HL-60 (cell line): ENCODE data around the gene NF1.

Source experiments
- GABPA ChIP-seq: IDR thresholded peaks from 2 replicates; pipeline ENCODE4 v1.6.1; 2012; ENCODE audit warnings: low read depth
- REST ChIP-seq: IDR thresholded peaks from 2 replicates; pipeline ENCODE4 v1.6.1; 2012; ENCODE audit warnings: low read depth; ENCODE audit not compliant: insufficient replicate concordance
- TF ChIP-seq, protein P1 (sequence below): IDR thresholded peaks from one replicate; pipeline ENCODE4 v1.5.1; 2011; ENCODE audit warnings: low read length, control low read depth, inconsistent platforms; ENCODE audit not compliant: insufficient read depth

DNA sequence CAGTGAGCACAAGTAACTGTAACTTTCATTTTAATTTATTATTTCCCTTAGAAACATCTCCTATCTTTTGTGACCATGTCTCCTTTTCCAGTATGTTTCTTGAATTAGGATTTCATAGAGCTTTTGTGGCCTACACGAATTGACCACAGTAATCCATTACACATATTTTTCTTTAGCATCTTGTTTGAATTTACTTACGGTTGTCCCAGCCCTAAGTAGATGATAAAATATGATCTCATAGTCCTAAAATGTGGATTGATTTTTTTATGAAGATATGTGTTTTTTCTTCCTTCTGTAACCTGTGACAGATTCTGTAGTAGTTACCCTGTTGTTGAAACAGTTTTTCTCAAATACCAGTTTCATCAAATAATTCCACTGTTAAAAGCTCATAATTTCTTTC is 61.5 kb downstream of the NF1 start:
- TF ChIP-seq, protein P1, sequence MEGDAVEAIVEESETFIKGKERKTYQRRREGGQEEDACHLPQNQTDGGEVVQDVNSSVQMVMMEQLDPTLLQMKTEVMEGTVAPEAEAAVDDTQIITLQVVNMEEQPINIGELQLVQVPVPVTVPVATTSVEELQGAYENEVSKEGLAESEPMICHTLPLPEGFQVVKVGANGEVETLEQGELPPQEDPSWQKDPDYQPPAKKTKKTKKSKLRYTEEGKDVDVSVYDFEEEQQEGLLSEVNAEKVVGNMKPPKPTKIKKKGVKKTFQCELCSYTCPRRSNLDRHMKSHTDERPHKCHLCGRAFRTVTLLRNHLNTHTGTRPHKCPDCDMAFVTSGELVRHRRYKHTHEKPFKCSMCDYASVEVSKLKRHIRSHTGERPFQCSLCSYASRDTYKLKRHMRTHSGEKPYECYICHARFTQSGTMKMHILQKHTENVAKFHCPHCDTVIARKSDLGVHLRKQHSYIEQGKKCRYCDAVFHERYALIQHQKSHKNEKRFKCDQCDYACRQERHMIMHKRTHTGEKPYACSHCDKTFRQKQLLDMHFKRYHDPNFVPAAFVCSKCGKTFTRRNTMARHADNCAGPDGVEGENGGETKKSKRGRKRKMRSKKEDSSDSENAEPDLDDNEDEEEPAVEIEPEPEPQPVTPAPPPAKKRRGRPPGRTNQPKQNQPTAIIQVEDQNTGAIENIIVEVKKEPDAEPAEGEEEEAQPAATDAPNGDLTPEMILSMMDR, result no peak
- no peak for TF ChIP-seq REST
- no peak for TF ChIP-seq GABPA
